HG02798 (cell line): Measurements from ENCODE around the gene KBTBD4.

Experiments
- ATAC-seq: cut with Tn5 transposase; IDR thresholded peaks from one replicate; pipeline ENCODE4 v1.9.1; 2021; ENCODE audit warnings: mild to moderate bottlenecking; ENCODE audit not compliant: unreplicated experiment, poor library complexity

The KBTBD4 gene

GRCh38 chr11:47591764-47592163 lies 13.0 kb upstream of the KBTBD4 start:
- ATAC-seq, result no peak

- ATAC-seq, result no peak
These were observed 11.4 kb upstream of the KBTBD4 start for GRCh38 chr11:47589977-47590861.

- no peak for ATAC-seq
These were observed 10.8 kb upstream of the KBTBD4 start for GRCh38 chr11:47589584-47589976.

- no peak for ATAC-seq
These were observed 10.3 kb upstream of the KBTBD4 start for GRCh38 chr11:47589118-47589517.

- ATAC-seq, result no peak
These were observed 9.1 kb upstream of the KBTBD4 start for GRCh38 chr11:47587723-47588326.

GRCh38 chr11:47587039-47587716 lies 8.4 kb upstream of the KBTBD4 start:
- no peak for ATAC-seq

GRCh38 chr11:47586098-47586855 lies 7.5 kb upstream of the KBTBD4 start, which contains the start of gene FAM180B:
TSS of gene FAM180B (plus strand) at chr11:47586678. CDS start at chr11:47586769, 91 bp downstream.
- no peak for ATAC-seq

- ATAC-seq, result no peak
These were observed 5.1 kb upstream of the KBTBD4 start for GRCh38 chr11:47583844-47584243.

GRCh38 chr11:47577460-47578041 lies 1.2 kb downstream of the KBTBD4 start:
- ATAC-seq, result no peak

GRCh38 chr11:47573321-47573720 lies 5.4 kb downstream of the KBTBD4 start:
- no peak for ATAC-seq

GRCh38 chr11:47572715-47573255 lies 6.0 kb downstream of the KBTBD4 start:
- no peak for ATAC-seq

GRCh38 chr11:47571895-47572294 lies 6.9 kb downstream of the KBTBD4 start:
- no peak for ATAC-seq

- ATAC-seq, result no peak
These were observed 7.4 kb downstream of the KBTBD4 start for GRCh38 chr11:47571357-47571729.

GRCh38 chr11:47570651-47571356 lies 8.0 kb downstream of the KBTBD4 start:
- no peak for ATAC-seq

- ATAC-seq, result no peak
These were observed 9.1 kb downstream of the KBTBD4 start for GRCh38 chr11:47569646-47570045.

- ATAC-seq, result no peak
These were observed 12.5 kb downstream of the KBTBD4 start for GRCh38 chr11:47566149-47566698.

GRCh38 chr11:47565340-47566148 lies 13.2 kb downstream of the KBTBD4 start, which contains the start of gene PTPMT1:
TSS of gene PTPMT1 (plus strand) at chr11:47565599. CDS start at chr11:47565623, 24 bp downstream.
- ATAC-seq, result peak; percentile 93

GRCh38 chr11:47564933-47565339 lies 13.8 kb downstream of the KBTBD4 start:
- no peak for ATAC-seq
